ENCODE measurements around the gene SLC25A30. TPM values are rescaled to one million over a fixed set of nuclear protein-coding genes. Genes with fewer than 3 reads are reported as not detected.
"Not testable (repeated sequence)": the region's sequence is repeated elsewhere in the genome, so short reads cannot be mapped to it uniquely, and the experiment has no call there.

The SLC25A30 gene
- total RNA-seq, 1 donor from 2014 or later: 23.2 TPM

DNA sequence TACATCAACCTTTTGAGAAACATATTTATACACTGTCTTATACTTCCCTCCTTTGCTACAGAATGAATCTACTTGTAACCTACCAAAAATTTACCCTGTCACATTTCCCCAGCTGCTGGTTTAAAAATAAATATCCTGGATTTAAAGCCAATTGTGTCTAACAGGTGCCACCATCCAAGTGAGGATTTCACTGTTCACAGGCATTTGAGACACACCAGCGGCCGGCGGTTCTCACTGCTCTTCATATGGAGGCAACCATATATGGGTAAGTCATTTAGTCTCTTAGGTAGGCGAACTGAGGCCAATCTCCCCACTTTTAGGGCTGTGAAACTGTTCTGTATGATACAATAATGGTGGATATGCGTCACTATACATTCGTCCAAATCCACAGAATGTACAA is 26.2 kb downstream of the SLC25A30 start:
- no peak for DNase-seq (ENCODE audit: low spot score)

DNA sequence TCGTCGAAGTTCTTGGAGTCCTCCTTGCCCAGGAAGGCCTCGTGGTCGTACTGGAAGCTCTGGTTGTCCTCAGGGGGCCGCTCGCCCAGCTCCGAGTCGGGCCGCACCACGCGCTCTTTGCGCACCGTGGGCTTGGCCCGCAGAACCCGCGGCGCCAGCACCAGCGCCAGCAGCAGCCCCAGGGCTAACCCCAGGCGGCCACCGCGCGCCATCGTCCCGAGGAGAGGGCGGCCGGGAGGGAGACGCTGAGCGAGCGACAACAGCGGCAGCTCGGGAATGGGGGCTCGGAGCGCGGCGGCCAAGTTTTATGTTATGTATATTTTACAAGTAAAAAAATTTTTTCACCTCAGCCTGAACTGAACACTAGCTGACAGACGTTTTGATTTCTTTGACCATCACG is 27.0 kb downstream of the SLC25A30 start:
- DNase-seq (ENCODE audit: low spot score): not testable (repeated sequence)

DNA sequence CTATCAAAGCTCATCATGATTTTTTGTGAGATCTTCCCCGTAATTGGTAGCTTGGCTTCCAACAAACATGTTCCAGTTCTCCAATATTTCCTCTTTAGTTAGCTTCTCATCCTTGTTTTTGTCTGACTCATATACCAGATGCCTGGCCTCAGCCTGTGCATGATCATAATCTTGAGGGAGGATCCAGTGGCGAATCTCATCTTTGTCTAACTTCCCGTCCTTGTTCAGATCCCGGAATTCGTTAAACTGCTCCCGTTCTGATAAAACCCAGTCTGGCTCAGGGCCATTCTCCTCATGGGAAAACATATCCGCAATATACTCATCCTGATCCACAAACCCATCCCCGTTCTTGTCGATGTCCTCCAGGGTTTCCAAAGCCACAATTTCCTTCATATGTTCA is 27.8 kb downstream of the SLC25A30 start:
- DNase-seq (ENCODE audit: low spot score): not testable (repeated sequence)

- no peak for DNase-seq (ENCODE audit: low spot score)
These were observed 29.5 kb downstream of the SLC25A30 start for GRCh38 chr13:45388664-45389063.

- DNase-seq (ENCODE audit: low spot score): not testable (repeated sequence)
These were observed 31.1 kb downstream of the SLC25A30 start for GRCh38 chr13:45386892-45387575.

GRCh38 chr13:45385907-45386553 is 32.1 kb downstream of the SLC25A30 start:
- DNase-seq (ENCODE audit: low spot score): no peak

DNA sequence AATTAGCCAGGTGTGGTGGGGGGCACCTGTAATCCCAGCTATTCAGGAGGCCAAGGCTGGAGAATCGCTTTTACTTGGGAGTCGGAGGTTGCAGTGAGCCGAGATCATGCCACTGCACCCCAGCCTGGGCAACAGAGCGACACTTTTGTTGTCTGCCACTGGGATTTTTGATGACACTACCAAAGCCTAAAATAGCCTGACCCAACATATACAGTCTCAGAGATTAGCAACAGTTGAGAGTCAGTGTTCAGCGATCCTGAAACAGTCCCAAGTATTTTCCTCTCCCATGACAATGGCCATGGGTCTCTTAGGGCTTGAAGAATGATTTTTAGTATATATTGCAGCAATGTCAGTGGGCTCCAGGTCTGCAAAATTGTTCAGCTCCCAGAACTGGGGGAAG is 32.9 kb downstream of the SLC25A30 start:
- DNase-seq (ENCODE audit: low spot score): no peak

DNA sequence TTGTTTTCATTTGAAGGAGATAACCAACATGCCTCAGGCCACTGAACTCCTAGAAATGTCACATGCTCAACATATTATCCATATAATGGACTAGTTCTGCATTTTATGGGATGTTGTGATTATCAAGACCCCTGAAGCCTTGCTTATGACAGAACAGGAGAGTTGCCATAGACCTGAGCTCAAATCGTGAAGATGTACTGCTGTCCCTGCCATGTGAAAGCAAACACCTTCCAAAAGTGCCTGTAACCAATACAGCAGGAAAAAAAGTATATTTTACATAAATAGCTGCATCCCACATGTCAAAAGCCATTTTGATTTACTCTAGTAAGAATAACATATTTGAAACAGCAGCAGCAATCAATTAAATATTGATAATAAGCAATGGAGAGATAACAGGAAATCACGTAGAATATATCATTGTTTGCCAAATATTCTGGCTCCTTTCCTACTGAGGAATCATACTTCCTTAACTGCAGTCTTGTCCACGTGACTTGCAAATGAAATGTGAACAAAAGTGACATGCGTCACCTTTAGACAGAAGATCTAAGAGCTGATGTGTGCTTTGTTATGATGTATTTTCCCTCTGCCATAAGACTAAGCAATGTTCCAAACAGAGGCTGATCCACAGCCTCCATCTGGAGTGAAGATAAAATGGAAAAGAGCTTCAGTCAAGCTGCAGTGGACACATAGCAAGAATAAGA is 33.5 kb downstream of the SLC25A30 start:
- no peak for DNase-seq (ENCODE audit: low spot score)

DNA sequence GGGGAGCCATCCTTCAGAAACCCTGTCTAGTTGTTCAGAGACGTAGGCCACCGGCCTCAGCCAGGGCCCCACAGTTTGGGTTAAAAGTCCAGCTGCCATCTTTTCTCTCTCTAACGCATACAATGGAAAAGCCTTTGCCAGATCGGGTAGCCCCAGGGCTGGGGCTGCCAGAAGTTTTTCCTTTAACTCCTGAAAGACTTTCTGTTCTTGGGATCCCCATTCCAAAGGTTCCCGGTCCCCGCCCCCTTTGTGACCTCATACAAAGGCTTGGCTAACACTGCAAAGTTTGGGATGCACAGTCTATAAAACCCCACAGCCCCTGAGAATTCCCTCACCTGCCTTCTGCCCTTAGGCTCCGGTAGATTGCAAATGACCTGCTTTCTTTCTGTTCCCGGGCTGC is 35.4 kb downstream of the SLC25A30 start:
- not testable (repeated sequence) for DNase-seq (ENCODE audit: low spot score)

- DNase-seq (ENCODE audit: low spot score): no peak
These were observed 37.0 kb downstream of the SLC25A30 start for GRCh38 chr13:45381196-45381595.

- not testable (repeated sequence) for DNase-seq (ENCODE audit: low spot score)
These were observed 37.5 kb downstream of the SLC25A30 start for GRCh38 chr13:45380708-45381107.

- not testable (repeated sequence) for DNase-seq (ENCODE audit: low spot score)
These were observed 38.7 kb downstream of the SLC25A30 start for GRCh38 chr13:45379516-45379915.

GRCh38 chr13:45378786-45379185 is 39.4 kb downstream of the SLC25A30 start:
- DNase-seq (ENCODE audit: low spot score): not testable (repeated sequence)

DNA sequence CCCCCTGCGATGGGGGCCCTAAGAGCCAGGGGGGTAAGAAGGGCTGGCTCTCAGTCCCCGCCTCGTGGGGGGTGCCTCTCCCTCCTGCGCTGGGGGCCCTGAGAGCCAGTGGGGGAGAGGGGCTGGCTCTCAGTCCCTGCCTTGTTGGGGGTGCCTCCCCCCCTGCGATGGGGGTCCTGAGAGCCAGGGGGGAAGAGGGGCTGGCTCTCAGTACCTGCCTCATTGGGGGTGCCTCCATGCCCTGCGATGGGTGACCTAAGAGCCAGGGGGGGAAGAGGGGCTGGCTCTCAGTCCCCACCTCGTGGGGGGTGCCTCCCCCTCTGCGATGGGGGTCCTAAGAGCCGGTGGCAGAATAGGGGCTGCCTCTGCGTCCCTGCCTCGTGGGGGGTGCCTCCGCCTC is 40.9 kb downstream of the SLC25A30 start:
- not testable (repeated sequence) for DNase-seq (ENCODE audit: low spot score)

- not testable (repeated sequence) for DNase-seq (ENCODE audit: low spot score)
These were observed 41.5 kb downstream of the SLC25A30 start for GRCh38 chr13:45376651-45377050.

DNA sequence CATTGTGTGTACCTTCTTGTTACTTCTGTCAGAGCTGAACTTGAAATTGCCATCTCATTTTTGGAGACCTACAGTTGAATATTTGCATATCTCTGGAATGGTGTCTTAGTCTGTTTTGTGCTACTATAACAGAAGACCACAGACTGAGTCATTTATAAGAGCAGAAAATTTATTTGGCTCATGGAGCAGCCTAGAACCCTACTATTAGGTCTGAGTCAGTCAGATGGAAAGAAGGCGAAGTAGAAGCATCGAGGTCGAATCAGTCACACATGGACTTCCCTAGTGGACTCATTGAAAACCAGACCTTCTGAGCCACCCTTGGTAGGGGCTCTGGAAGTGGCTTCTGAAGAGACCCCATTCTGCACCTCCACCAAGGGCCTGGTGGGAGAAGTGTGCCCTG is 43.3 kb downstream of the SLC25A30 start:
- DNase-seq (ENCODE audit: low spot score): no peak

- no peak for DNase-seq (ENCODE audit: low spot score)
These were observed 45.0 kb downstream of the SLC25A30 start for GRCh38 chr13:45373162-45373547.

DNA sequence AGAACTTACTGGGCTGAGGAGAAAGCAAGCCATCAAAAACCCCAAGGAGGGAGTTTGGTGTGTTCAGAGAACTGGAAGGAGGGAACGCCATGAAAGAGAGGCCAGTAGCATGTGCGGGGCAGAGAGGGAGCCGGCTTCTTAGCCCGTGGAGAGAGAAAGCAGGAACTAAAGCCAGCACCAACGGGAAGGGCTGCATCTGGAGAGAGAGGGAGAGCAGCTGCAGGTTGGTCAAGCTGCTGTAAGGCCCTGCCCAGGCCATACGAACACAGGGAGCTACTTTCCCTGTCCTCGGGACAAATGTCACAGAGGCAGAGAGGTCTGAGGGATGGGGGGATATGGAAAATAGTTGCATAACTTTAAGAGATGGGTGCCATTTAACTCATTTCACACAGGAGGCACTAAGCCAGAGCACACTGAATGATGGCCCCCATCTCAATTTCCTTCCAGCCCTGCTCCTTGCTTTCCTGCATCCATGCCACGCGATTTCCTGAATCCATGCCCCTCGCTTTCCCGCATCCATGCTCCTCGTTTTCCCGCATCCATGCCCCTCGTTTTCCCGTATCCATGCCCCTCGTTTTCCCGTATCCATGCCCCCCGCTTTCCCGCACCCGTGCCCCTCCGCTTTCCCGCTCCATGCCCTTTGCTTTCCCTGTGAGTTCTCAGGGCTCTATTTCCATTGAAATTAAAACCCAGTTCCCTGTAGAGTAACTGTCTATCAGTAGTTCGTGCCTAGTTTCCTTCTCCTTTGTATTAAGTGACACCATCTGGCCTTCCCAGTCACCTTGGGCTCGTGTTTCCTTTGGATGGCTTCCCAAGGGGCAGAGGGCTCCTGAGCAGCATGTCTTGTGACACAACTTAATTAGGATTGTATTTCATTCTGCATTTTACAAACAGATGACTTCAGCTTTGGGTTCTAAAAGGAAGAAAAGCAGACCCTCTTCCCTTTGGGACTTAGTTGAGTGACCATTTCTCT is 45.7 kb downstream of the SLC25A30 start:
- DNase-seq (ENCODE audit: low spot score): peak; percentile 31

GRCh38 chr13:45370922-45371406 is 47.2 kb downstream of the SLC25A30 start:
- peak; percentile 60 for DNase-seq (ENCODE audit: low spot score)

DNA sequence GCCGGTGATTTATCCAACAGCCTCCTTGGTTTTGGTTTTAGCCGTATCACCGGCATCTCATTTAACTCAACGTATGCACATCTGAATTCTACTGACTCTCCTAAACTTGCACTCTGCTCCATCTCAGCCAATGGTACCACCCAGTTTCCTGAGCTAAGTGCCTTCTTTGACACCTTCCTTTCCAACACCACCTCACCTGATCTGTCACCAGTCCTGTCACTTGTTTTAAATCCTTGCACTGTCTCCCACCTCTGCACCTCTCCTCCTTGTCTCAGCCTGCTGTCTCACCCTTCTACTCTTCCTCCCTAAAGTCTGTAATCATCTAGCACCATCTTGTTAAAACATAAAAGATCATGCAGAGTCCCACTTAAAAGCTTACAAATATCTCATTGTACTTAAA is 49.1 kb downstream of the SLC25A30 start:
- DNase-seq (ENCODE audit: low spot score): no peak

DNA sequence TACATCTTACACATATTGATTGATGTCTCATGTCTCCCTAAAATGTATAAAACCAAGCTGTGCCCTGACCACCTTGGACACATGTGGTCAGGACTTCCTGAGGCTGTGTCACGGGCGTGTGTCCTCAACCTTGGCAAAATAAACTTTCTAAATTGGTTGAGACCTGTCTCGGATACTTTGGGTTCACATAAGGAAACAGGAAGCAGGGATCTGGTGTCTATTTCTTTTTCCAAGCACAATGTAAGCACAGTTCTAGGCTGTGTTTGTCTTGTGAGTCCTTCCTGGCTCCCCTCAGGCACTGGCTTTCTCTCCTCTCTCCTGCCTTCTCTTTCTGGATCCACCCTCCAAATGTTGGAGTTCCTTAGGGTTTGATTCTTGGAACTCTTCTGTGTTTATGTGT is 49.6 kb downstream of the SLC25A30 start:
- DNase-seq (ENCODE audit: low spot score): no peak

- no peak for DNase-seq (ENCODE audit: low spot score)
These were observed 50.2 kb downstream of the SLC25A30 start for GRCh38 chr13:45368005-45368404.
